Fibroblast of the aortic adventitia (primary cell): ENCODE results near the gene REV1. TPM values are rescaled to one million over a fixed set of nuclear protein-coding genes. Genes with fewer than 3 reads are reported as not detected.

Experiments
- DNase-seq: peaks from one replicate; pipeline ENCODE4 v3.0.0-alpha.2; 2010; ENCODE audit warnings: low read depth
- H3K4me3 ChIP-seq: 2 replicates; pipeline ENCODE4 v1.5.1; 2011; ENCODE audit warnings: low read depth, mild to moderate bottlenecking, control low read depth, low read length, moderate library complexity
- total RNA-seq: library from RNA; depleted of rRNA; stranded (reverse); fragments of >200 nt; gene quantifications from 2 replicates; pipeline ENCODE4 v1.2.3, GENCODE V29; 2012; ENCODE audit warnings: low replicate concordance
- TF ChIP-seq, protein P1 (sequence below): IDR thresholded peaks from 2 replicates; pipeline ENCODE4 v1.5.1; 2011; ENCODE audit warnings: mild to moderate bottlenecking, low read length, control low read depth, inconsistent platforms; ENCODE audit not compliant: insufficient read depth

The REV1 gene
- total RNA-seq, 1 donor, result 36.2 TPM

DNA sequence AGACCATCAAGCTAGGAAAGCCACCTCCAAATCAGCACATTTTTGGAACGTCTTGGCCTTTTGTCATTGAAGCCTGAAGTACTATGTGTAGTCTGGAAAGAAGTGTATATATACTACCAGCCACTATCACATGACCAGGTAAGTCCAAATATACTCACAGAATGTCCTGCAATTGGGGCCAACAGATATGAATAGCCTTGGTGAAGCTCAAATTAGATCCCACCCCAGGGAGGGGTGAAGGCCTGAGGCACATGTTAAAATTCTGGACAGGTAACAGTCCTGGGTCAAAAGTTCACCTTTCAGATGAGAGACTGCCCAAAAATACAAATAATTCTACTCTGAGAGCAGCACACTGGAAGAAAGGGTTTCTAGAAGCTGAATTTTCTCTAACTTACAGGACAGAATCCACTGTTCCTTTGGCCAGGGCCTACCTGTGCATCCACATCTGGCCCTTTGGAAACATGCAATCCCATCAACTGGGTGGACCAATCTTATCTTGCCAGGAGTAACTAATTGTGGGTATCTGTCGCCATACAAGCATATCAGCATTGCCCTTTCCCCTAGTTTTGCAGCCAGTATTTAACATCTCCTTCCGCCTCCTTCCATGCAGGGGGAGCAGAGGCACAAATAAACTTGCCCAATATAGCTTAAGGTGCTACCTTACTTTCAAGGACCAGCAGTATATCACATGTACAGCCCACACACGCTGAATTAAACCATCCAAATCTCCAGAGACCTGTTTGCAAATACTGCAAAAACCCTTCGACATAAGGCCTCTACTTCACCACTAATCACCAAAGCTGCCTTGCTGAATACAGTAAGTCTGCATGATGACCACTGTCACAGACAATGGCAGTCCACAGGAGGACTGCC lies 84.8 kb downstream of the REV1 start:
- no peak for DNase-seq
- H3K4me3 ChIP-seq, result no peak overlapping the region
- TF ChIP-seq, protein P1, sequence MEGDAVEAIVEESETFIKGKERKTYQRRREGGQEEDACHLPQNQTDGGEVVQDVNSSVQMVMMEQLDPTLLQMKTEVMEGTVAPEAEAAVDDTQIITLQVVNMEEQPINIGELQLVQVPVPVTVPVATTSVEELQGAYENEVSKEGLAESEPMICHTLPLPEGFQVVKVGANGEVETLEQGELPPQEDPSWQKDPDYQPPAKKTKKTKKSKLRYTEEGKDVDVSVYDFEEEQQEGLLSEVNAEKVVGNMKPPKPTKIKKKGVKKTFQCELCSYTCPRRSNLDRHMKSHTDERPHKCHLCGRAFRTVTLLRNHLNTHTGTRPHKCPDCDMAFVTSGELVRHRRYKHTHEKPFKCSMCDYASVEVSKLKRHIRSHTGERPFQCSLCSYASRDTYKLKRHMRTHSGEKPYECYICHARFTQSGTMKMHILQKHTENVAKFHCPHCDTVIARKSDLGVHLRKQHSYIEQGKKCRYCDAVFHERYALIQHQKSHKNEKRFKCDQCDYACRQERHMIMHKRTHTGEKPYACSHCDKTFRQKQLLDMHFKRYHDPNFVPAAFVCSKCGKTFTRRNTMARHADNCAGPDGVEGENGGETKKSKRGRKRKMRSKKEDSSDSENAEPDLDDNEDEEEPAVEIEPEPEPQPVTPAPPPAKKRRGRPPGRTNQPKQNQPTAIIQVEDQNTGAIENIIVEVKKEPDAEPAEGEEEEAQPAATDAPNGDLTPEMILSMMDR, result no peak

DNA sequence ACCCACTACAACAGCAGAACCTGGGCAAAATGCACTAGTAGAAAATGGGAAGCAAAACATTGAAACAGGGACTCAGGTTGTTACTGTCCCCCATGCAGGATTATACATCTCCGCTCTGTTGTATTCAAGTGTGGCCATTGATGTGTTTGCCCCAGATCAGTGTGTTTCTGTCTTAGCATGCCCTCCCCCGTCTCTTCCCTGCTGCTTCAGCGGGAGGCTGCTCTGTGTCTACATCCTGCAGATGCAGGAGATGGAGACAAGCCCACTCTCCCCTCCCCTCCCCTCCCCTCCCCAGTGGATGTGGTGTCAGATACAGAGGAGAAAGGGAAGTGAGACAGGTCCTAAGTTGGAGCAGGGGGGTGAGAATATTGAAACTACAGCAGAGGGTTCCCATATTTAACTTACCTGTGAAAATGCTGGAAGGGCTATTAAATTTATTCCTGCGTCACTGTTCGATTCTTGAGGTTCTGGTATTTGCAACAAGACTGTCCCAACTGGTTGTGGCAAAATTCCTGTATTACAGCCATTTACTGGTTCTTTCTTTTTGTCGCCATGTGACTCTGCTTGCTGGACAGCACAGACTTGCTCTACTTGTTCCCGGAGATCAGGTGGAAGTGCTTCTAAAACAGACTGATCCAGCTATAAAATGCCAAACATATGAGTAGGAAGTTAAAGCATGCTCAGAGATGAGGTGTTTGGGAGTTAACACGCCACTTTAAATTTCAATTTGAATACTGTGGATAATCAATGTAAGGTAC lies 85.6 kb downstream of the REV1 start:
- TF ChIP-seq, protein P1, result no peak
- DNase-seq, result no peak
- H3K4me3 ChIP-seq, result no peak overlapping the region

DNA sequence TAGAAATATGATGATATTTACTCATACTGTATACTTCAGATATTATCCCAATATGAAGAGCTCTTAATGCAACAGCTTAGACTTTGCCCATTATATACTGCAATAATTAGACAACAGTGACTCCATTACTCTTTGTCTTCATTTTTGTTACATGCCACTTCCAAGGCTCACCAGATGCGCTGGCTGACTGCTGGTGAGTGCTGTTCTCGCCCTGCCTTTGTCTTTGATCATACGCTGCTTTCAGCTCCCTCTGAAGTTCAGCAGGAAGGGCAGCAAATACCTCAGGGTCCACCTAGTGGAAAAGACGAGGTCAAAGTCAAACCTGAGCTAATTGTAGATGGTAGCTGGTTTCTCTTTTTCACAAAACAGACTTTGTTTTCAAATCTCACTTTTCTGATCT lies 86.3 kb downstream of the REV1 start:
- TF ChIP-seq, protein P1, result peak; percentile 4
- H3K4me3 ChIP-seq, result no peak overlapping the region
- DNase-seq, result no peak

DNA sequence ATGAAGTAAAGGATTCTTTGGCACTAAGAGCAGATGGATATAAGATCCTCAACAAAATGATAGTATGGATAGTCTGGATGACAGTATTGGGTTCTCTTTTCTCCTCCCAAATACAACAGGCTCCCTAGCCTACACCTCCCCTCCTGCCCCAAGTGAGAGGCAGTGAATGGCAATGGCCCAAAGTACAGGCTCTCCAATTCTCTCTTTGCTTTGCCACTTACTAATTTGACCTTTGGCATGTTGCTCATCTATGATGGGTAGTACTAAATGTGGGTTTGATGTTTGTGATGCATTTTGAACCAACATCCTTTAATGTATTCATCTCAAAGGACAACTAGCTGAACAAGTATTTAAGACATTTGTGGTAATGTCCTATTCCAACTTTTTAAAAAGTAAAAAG lies 86.7 kb downstream of the REV1 start:
- TF ChIP-seq, protein P1, result no peak
- no peak for DNase-seq
- H3K4me3 ChIP-seq, result no peak overlapping the region

DNA sequence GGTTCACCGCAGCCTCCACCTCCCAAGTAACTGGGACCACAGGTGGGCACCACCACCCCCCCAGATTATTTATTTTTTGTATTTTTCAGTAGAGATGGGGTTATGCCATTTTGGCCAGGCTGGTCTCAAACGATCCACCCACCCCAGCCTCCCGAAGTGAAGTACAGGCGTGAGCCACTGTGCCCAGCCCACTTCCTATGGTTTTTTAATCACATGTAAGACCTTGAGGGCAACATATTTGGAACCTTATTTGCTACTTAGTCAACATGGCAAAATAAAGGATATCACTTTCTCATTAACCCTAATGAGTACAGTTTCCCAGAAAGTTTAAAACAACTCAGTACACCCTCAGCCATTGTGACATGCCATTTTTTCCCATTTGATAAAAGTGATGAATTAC lies 88.0 kb downstream of the REV1 start:
- TF ChIP-seq, protein P1, result no peak
- no peak overlapping the region for H3K4me3 ChIP-seq
- no peak for DNase-seq

DNA sequence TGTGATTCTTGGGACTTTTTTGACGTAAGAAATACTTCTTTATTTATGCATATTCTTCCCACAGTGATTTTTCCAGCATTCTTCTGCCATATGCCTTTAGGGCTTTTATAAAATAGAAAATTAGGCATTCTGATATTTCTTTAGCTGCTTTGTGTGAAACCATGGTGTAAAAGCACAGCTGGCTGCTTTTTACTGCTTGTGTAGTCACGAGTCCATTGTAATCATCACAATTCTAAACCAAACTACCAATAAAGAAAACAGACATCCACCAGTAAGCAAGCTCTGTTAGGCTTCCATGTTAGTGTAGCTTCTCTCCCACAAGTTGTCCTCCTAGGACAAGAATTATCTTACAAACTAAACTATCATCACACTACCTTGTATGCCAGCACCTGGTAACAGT lies 90.0 kb downstream of the REV1 start:
- TF ChIP-seq, protein P1, result no peak
- DNase-seq, result no peak
- no peak overlapping the region for H3K4me3 ChIP-seq
